GM21423 (cell line): Measurements from ENCODE around the gene NAGS.
"Not testable (repeated sequence)": the region's sequence is repeated elsewhere in the genome, so short reads cannot be mapped to it uniquely, and the experiment has no call there.

Source experiments
- ATAC-seq: cut with Tn5 transposase; IDR thresholded peaks from one replicate; pipeline ENCODE4 v1.9.1; 2021; ENCODE audit warnings: mild to moderate bottlenecking, moderate library complexity; ENCODE audit not compliant: unreplicated experiment

Gene NAGS

DNA sequence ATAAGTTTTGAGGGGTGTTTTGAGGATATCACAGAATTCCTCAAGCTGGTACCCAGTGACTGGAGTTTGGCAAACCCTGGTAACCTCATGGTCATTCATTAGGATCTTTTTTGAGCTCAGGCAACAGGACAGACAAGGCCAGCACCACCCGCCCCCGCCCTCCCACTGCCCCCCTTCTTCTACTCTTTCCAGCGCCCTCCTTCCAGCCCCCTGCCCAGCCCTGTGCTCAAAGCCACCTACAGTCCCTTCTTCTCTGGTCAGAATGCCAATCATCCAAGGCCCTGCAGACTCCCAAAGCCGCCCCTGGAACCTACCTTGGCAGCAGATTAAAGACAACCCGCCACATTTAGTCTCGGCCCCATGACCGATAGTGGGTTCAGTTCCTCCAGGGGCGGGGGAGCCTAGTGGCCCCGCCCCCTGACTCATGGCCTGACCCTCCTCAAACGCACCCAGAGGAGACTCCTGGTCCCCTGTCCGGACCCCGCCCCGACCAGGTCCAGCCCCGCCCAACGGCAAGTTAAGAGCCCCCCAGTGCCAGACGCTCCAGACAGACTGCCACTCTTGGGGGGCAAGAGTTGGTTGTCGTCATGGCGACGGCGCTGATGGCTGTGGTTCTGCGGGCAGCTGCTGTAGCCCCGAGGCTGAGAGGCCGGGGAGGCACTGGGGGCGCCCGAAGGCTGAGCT is at the start of gene NAGS:
TSS of gene NAGS (plus strand) at position 546 of the 684 bp plus-strand sequence. CDS start at position 588, 42 bp downstream.
- ATAC-seq: no peak

- ATAC-seq: no peak
These were observed 48.2 kb upstream of the NAGS start for GRCh38 chr17:43956222-43956621.

DNA sequence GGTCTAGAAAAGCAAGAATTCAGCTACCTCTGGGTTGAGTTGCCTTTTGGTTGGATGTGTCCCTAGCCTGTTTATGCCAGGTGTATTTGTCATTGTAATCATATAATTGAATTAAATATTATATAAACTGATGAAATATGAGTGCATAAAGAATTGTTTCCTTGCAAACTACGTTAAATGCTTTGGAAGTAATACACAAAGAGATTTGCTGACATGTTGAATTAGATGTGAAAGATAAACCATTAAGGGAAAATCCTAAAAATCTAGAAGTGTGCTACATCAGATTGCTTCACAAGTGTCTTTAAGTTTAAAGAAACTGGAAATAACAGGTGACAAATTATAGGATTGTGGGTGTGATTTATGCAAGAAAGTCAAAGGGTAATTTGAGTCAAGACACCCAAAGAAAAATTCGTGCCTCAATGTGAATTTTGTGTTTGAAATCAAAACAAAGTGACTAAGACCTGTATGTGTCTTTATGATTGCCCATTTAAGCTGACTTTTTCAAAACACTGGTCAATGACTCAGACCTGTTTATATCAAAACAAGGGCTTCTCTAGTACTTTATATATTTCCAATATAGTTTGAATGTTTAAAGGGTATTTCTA is 45.6 kb upstream of the NAGS start:
- no peak for ATAC-seq

- ATAC-seq: not testable (repeated sequence)
These were observed 43.1 kb upstream of the NAGS start for GRCh38 chr17:43961292-43961691.

DNA sequence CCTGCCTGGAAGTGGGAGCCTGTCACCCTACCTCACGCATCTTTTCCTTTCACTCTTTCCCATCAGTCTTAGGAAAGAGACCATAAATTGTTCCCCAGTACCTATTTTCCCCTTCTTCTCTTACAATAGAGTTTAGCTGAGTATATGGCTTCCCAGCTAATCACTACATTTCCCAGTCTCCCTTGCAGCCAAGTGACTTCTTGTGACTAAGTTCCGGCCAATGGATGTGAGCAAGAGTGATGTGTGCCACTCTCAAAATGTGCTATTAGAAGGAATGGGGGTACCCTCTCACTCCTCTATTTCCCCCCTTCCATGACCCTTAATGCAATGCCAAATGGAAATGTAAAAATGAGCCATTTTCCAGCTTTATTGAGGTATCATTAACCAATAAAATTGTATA is 42.5 kb upstream of the NAGS start:
- no peak for ATAC-seq

- ATAC-seq: no peak
These were observed 41.9 kb upstream of the NAGS start for GRCh38 chr17:43962479-43962878.

DNA sequence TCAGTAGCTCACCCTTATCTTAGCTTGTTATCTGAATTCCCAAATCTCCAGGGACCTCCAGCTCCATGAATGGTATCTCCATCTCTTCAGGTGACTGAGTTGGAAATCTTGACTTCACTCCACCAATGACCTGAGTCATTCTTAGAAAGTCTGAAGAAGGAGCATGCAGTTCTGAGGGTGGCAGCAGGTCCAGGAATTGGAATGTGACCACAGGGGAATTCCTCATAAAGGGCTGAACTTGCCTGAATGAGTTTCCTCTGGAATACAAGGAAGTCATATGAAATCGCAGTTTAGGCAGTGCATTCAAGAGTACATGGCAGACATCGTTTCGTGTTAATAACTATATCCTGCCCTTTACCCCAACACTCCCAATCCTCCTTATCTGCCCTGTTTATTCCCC is 38.1 kb upstream of the NAGS start:
- no peak for ATAC-seq

- no peak for ATAC-seq
These were observed 37.1 kb upstream of the NAGS start for GRCh38 chr17:43967251-43967875.

GRCh38 chr17:43970366-43970765 is 34.1 kb upstream of the NAGS start:
- no peak for ATAC-seq

DNA sequence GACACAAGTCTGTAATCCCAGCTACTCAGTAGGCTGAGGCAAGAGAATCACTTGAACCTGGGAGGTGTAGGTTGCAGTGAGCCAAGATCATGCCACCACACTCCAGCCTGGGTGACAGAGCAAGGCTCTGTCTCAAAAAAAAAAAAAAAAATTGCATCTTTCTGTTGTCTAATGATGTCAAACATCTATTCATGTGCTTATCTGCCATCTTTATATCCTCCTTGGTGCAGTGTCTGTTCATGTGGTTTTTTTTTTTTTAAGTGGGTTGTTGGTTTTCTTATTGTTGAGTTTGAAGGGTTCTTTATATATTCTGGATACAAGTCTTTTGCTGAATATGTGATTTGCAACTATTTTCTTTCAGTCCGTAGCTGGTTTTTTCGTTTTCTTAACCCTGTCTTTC is 33.0 kb upstream of the NAGS start:
- ATAC-seq: not testable (repeated sequence)

- not testable (repeated sequence) for ATAC-seq
These were observed 31.8 kb upstream of the NAGS start for GRCh38 chr17:43972444-43973212.

DNA sequence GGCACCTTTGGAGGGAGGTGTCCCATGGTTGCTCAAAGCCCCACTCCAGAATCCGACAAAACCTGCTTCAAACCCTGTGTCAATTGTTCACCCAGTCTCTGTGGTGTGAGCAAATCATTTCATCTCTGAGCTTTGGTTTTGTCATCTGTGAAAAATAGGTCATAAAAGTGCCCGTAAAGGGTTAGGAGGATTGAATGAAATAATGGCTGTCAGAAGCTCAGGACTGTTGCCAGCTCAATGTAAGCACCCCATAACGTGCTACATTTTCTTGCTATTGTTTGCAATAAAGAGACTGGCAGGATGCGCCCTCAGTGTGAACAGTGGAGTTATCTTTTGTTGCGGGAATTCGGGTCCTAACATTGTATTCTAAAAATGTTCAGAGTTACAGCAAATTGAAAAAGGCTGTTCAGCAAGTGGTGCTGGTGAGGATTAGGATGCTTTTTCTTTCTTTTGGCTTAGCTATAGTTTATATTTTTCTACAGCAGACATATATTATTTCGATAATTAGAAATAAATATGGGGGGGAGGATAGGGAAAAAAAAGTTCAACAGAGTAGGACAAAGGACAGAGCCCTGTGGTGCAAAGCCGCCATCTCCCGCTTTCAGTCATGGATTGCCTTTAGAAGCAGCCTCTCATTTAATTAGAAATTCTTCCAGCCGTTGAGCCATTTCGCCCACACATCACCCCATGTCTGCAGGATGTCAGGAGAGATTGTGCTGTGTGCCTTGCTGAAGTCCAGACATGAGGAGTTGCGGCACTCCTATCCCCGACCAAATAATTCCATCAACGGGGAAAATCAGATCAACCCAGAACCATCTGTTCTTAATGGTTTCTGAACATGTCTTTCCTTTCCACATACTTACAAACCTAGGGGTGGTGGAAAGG is 29.8 kb upstream of the NAGS start:
- ATAC-seq: no peak

DNA sequence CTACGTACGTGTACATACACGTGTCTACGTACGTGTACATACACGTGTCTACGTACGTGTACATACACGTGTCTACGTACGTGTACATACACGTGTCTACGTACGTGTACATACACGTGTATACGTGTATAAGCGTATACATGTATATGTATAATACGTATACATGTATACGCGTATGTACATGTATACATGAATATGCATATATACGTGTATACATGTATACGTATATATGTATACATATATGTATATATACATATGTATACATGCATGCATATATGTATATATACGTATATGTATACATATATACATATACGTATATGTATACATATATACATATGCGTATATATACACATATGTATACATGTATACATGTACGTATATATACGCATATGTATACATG is 28.5 kb upstream of the NAGS start:
- ATAC-seq: no peak

GRCh38 chr17:43976963-43977837 is 27.2 kb upstream of the NAGS start:
- ATAC-seq: no peak

- ATAC-seq: no peak
These were observed 26.3 kb upstream of the NAGS start for GRCh38 chr17:43978078-43978477.

DNA sequence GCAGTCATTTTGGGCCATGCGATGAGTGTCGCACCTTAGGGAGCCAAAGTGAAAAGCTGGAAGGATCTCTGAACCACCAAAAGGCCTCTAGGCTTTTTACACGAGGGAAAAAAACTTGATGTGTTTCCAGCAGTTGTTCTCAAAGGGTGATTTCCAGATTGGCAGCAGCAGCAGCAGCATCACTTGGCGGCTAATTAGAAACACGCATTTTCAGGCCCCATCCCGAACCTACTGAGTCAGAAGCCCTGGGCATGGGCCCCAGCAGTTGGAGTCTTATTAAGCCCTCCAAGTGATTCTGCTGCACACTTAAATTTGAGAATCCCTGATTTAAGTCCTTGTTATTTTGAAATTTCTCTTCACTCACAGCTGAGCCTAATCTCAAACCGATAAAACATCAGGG is 25.4 kb upstream of the NAGS start:
- no peak for ATAC-seq

- ATAC-seq: no peak
These were observed 24.8 kb upstream of the NAGS start for GRCh38 chr17:43979671-43980070.

DNA sequence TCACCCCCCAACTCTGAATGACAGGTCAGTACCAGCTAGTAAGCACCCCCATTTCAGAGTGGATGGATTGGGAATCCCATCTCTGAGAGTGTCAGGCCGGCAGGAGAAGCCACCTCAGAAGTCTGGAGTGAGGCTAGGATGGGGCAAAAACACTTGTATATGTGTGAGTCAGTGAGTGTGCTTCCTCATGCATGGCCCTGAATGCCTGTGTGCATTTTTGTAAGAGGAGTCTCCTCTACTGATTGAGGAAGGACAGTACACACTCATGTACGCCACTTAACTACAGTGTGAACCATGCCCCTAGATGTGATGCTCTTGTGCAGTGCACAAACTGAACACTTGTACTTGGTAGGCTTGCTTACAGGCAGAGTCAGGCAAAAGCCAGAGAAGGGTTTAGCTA is 22.3 kb upstream of the NAGS start:
- no peak for ATAC-seq

GRCh38 chr17:43983196-43983514 is 21.3 kb upstream of the NAGS start:
- ATAC-seq: no peak
